GM06990 (cell line): Measurements from ENCODE around the gene ZNF319.

Experiments used
- DNase-seq: peaks from one replicate; pipeline ENCODE4 v3.0.0-alpha.2; 2011; ENCODE audit not compliant: insufficient read length; ENCODE audit errors: extremely low read depth
- H3K27me3 ChIP-seq: replicated peaks from 2 replicates; pipeline ENCODE4 v1.6.0; 2011; ENCODE audit warnings: low read length; ENCODE audit not compliant: control insufficient read depth, insufficient read depth
- H3K36me3 ChIP-seq: 2 replicates; pipeline ENCODE4 v1.5.1; 2011; ENCODE audit warnings: low read length; ENCODE audit not compliant: control insufficient read depth, insufficient read depth
- H3K4me3 ChIP-seq: replicated peaks from 2 replicates; pipeline ENCODE4 v1.5.1; 2011; ENCODE audit warnings: low read depth, mild to moderate bottlenecking, control low read depth, low read length
- CTCF ChIP-seq: IDR thresholded peaks from 2 replicates; pipeline ENCODE4 v1.5.1; 2011; ENCODE audit warnings: low read length, control low read depth, mild to moderate bottlenecking, inconsistent platforms; ENCODE audit not compliant: insufficient read depth, poor library complexity, severe bottlenecking

Gene ZNF319

DNA sequence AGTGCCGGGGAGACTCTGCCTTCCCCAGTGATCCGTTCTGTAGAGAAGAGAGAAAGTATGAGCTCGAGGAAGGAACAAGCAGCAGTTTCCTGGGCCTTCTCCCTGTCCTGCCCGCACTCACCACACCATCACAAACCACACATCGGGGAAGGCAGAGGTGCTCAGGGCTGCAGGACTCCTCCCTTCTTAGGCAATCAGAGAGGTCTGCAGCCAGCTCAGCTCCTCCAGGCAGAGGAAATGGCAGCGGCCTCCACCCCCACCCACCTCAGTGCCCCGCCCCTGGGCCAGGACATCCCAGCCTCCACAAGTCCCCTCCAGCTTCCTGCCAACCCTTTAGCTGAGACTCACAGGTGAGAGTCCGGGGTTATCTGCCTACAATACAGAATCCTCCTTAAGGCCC, 2.0 kb downstream of the ZNF319 start:
- DNase-seq: no peak
- H3K27me3 ChIP-seq: no peaks in the 10 kb centered on the region
- no peak overlapping the region for H3K4me3 ChIP-seq
- H3K36me3 ChIP-seq: peaks cover 14% of the 10 kb centered on the region
- TF ChIP-seq CTCF: no peak

DNA sequence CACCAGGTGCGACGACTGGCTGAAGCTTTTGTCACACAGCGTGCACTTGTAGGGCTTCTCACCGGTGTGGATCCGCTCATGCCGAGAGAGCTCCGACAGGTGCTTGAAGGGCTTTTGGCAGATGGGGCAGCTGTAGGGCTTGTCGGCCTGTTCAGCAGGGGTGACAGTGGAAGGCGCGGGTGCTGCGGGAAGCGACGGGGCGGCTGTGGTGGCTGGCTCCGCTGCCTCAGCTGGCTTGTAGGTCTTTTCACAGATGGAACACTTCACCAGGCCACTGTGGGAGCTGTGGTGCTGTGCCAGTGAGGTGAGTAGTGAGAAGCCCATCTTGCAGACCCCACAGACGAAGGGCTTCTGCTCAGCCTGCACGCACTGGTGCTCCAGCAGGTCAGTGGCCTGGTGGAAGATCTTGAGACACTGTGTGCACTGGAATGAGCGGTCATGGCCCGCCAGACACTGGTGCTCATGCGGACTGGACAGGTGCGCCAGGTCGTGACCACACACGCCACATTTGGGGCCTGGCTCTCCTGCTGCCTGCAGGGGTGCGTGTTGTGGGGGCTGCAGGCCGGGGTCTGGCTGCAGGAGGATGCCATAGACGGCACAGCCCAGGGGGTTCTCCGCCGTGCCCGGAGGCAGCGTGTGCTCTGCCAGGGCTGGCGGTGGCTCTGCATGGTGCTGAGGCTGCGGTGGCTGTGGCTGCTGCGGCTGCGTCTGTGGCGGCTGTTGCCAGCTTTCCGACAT, 2.8 kb downstream of the ZNF319 start:
- H3K27me3 ChIP-seq: no peaks in the 10 kb centered on the region
- no peak for DNase-seq
- TF ChIP-seq CTCF: no peak
- peaks cover 13% of the 10 kb centered on the region for H3K36me3 ChIP-seq
- no peak overlapping the region for H3K4me3 ChIP-seq

DNA sequence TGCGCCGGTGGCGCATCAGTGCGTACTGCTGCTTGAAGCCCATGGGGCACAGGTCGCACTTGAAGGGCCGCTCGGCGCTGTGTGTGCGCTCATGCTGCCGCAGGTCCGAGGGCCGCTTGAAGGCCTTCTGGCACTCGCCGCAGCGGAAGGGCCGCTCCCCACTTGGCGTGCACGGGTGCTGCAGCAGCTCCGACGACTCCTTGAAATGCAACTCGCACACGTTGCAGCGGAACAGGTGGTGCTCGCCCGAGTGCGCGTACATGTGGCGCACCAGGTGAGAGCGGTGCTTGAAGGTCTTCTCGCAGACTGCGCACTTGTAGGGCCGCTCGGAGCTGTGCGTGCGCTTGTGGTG, 3.3 kb downstream of the ZNF319 start:
- no peak for TF ChIP-seq CTCF
- Histone ChIP-seq H3K27me3 (no peaks in the 10 kb centered on the region), H3K4me3 (no peak overlapping the region), H3K36me3 (peaks cover 12% of the 10 kb centered on the region)
- no peak for DNase-seq

DNA sequence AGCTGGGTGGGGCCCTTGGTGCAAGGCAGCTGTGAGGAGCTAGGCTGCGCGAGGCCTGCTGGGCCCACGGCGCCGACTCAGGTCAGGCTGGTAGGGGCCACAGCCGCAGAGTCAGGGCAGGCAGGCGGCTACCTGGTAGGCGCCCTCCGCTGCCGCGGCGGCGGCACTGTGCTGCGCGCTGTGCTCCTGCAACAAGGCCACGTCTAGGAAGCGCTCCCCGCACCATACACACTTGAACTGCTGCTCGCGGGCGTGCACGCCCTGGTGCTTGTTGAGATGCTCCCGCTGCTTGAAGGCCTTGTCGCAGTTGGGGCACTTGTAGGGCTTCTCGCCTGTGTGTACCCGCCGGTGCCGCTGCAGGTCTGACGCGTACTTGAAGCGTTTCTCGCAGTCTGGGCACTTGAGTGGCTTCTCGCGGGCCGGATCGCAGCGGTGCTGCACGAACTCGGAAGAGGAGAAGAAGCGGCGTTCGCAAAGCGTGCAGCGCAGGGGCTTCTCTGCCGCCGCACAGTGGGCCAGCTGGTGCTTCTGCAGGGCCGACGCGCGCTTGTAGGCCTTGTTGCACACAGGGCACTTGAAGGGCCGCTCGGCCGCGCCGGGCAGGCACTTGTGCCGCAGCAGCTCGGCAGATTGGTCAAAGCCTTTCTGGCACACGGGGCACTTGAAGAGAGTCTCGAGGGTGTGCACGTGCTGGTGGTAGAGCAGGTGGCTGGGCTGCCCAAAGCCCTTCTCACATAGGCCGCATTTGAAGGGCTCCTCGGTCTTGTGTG, 3.9 kb downstream of the ZNF319 start:
- peaks cover 12% of the 10 kb centered on the region for H3K36me3 ChIP-seq
- no peak overlapping the region for H3K4me3 ChIP-seq
- no peak for TF ChIP-seq CTCF
- H3K27me3 ChIP-seq: no peaks in the 10 kb centered on the region
- DNase-seq: no peak

- Histone ChIP-seq H3K4me3 (no peak overlapping the region), H3K27me3 (no peaks in the 10 kb centered on the region), H3K36me3 (peaks cover 12% of the 10 kb centered on the region)
- DNase-seq: no peak
- TF ChIP-seq CTCF: no peak
These were observed 4.6 kb downstream of the ZNF319 start for GRCh38 chr16:57995721-57996405.
